Endothelial cell of umbilical vein (primary cell): ENCODE data around the gene P2RY11. TPM values are rescaled to one million over a fixed set of nuclear protein-coding genes. Genes with fewer than 3 reads are reported as not detected.

Experiments used
- BruUV-seq: library from RNA; stranded (reverse); fragments of 400-500 nt; replicated peaks from 2 replicates; lab custom pipeline; 2021; lab: Mats Ljungman, UMichigan
- CTCF ChIA-PET: fragments of 300-600, 350-600 bp; sonication (Branson Sonifier 250); formaldehyde crosslinking; loops from one replicate; lab custom pipeline; 2021; ENCODE audit warnings: antibody characterized with exemption, inconsistent platforms; lab: Charles Lee
- POLR2A ChIA-PET: fragments of 300-600, 350-600 bp; sonication (Branson Sonifier 250); formaldehyde crosslinking; loops from one replicate; lab custom pipeline; 2021; ENCODE audit warnings: antibody characterized with exemption, inconsistent platforms; lab: Charles Lee
- DNase-seq: peaks from one replicate; pipeline ENCODE4 v3.0.0-alpha.2; 2011; ENCODE audit warnings: low read depth, low spot score
- FAIRE-seq: peaks from 2 replicates; lab custom pipeline; 2011; peaks lifted over from hg19 to GRCh38; lab: Jason Lieb, UNC
- H2AFZ ChIP-seq: 2 replicates; pipeline ENCODE4 v1.6.0; 2012; ENCODE audit warnings: low read depth, low read length, control low read depth, inconsistent platforms
- H3K27ac ChIP-seq: 2 replicates; pipeline ENCODE4 v1.5.1; 2011; ENCODE audit warnings: low read depth, mild to moderate bottlenecking, control low read depth, low read length, moderate library complexity; ENCODE audit not compliant: insufficient read depth
- H3K27me3 ChIP-seq, 2 experiments: 2 replicates each; pipeline versions ENCODE4 v1.6.0 to v1.6.1; 2011; ENCODE audit warnings: low read length in 2 of 2, mixed read lengths in 1 of 2; ENCODE audit not compliant: control insufficient read depth in 2 of 2, insufficient read depth in 2 of 2
- H3K36me3 ChIP-seq, 2 experiments: 2 replicates in 1 of 2; 3 replicates in 1 of 2; pipeline ENCODE4 v1.5.1; 2011; ENCODE audit warnings: low read length in 2 of 2, mild to moderate bottlenecking in 1 of 2, moderate library complexity in 1 of 2; ENCODE audit not compliant: control insufficient read depth in 2 of 2, insufficient read depth in 2 of 2; ENCODE audit errors: extremely low read depth in 1 of 2
- H3K4me1 ChIP-seq: 3 replicates; pipeline ENCODE4 v1.5.1; 2011; ENCODE audit warnings: mild to moderate bottlenecking, low read length; ENCODE audit not compliant: control insufficient read depth, insufficient read depth; ENCODE audit errors: extremely low read depth
- H3K4me2 ChIP-seq: 2 replicates; pipeline ENCODE4 v1.6.1; 2011; ENCODE audit warnings: low read length, control low read depth, mixed read lengths; ENCODE audit not compliant: insufficient read depth
- H3K4me3 ChIP-seq, 3 experiments: fragments of 200-600 bp in 1 of 3; sonication (generic), shearing (Covaris generic) in 1 of 3; replicated peaks in 1 of 3; 2 replicates each; pipeline ENCODE4 v1.5.1; 2011 to 2016; ENCODE audit warnings: control low read depth in 3 of 3, low read length in 3 of 3, mild to moderate bottlenecking in 2 of 3, inconsistent platforms in 1 of 3, low read depth in 1 of 3, moderate library complexity in 1 of 3; ENCODE audit not compliant: insufficient read depth in 1 of 3
- H3K79me2 ChIP-seq: 2 replicates; pipeline ENCODE4 v1.6.0; 2012; ENCODE audit warnings: low read length, inconsistent platforms; ENCODE audit not compliant: control insufficient read depth, insufficient read depth
- H3K9ac ChIP-seq: replicated peaks from 2 replicates; pipeline ENCODE3; 2011; ENCODE audit warnings: low read length, control low read depth; ENCODE audit not compliant: insufficient read depth; ENCODE audit errors: extremely low read depth
- H3K9me1 ChIP-seq: replicated peaks from 3 replicates; pipeline ENCODE4 v1.6.0; 2011; ENCODE audit warnings: mild to moderate bottlenecking, low read length; ENCODE audit not compliant: control insufficient read depth, insufficient read depth; ENCODE audit errors: extremely low read depth
- H3K9me3 ChIP-seq: replicated peaks from 2 replicates; pipeline ENCODE4 v1.5.1; 2012; ENCODE audit warnings: low read length, inconsistent platforms; ENCODE audit not compliant: control insufficient read depth, insufficient read depth
- H4K20me1 ChIP-seq: replicated peaks from 2 replicates; pipeline ENCODE3; 2011; ENCODE audit warnings: mild to moderate bottlenecking, low read length; ENCODE audit not compliant: control insufficient read depth, insufficient read depth; ENCODE audit errors: extremely low read depth
- EZH2 ChIP-seq: IDR thresholded peaks from 2 replicates; pipeline ENCODE4 v1.6.1; 2012; ENCODE audit warnings: borderline replicate concordance, low read depth, mild to moderate bottlenecking, moderate library complexity, low read length, inconsistent platforms; ENCODE audit not compliant: severe bottlenecking
- FOS ChIP-seq: IDR thresholded peaks from 2 replicates; pipeline ENCODE4 v1.6.1; 2011; ENCODE audit warnings: mild to moderate bottlenecking, low read length, moderate library complexity, borderline replicate concordance; ENCODE audit not compliant: insufficient read depth
- GATA2 ChIP-seq: IDR thresholded peaks from 2 replicates; pipeline ENCODE4 v1.7.0; 2011; ENCODE audit warnings: low read depth, mild to moderate bottlenecking, moderate library complexity, mixed read lengths, low read length; ENCODE audit not compliant: insufficient read length, insufficient read depth
- JUN ChIP-seq: IDR thresholded peaks from 2 replicates; pipeline ENCODE4 v1.6.1; 2011; ENCODE audit warnings: borderline replicate concordance, low read depth; ENCODE audit not compliant: insufficient read length, insufficient read depth
- MYC ChIP-seq: IDR thresholded peaks from one replicate; pipeline ENCODE4 v1.6.1; 2011; ENCODE audit warnings: mild to moderate bottlenecking, low read depth, low read length
- POLR2A ChIP-seq: IDR thresholded peaks from 2 replicates; pipeline ENCODE4 v1.6.1; 2012; ENCODE audit warnings: low read depth, mild to moderate bottlenecking, control low read depth, low read length
- POLR2AphosphoS5 ChIP-seq: IDR thresholded peaks from 2 replicates; pipeline ENCODE4 v1.6.1; 2012; ENCODE audit warnings: low read depth, mild to moderate bottlenecking, control low read depth, low read length, moderate library complexity; ENCODE audit not compliant: insufficient read depth
- dilution Hi-C: fragments of 300-500 bp; cut with MboI; formaldehyde crosslinking; loops from one replicate; pipeline ENCODE4 v1.15.0; 2019; ENCODE audit warnings: low sequenced_read_pairs; ENCODE audit not compliant: extremely low pct_ligation_motif_present
- intact Hi-C: fragments of 100-400 bp; cut with micrococcal nuclease; formaldehyde crosslinking; loops from one replicate; pipeline ENCODE4 v1.10.0; 2022
- polyA plus RNA-seq, 4 experiments: library from polyadenylated mRNA; depleted of rRNA in 3 of 4; stranded (reverse) in 3 of 4; unstranded in 1 of 4; fragments of >200 nt; gene quantifications; 2 replicates each; pipeline versions ENCODE4 v1.2.1 to v1.2.3, GENCODE V29; 2011 to 2012; ENCODE audit warnings: missing spikeins in 1 of 4
- total RNA-seq: library from RNA; stranded (reverse); gene quantifications from 2 replicates; pipeline ENCODE4 v1.2.3, GENCODE V29; 2021
- TF ChIP-seq, protein P1 (sequence below): IDR thresholded peaks from 2 replicates; pipeline ENCODE4 v1.6.1; 2011; ENCODE audit not compliant: insufficient read depth, insufficient read length
- TF ChIP-seq, protein P2 (sequence below), 2 donors: IDR thresholded peaks; 1 replicate in 1 of 2; 2 replicates in 1 of 2; pipeline ENCODE4 v1.5.1; 2011; ENCODE audit warnings: low read length in 2 of 2, mild to moderate bottlenecking in 2 of 2, moderate library complexity in 2 of 2, control low read depth in 1 of 2, inconsistent platforms in 1 of 2, low read depth in 1 of 2; ENCODE audit not compliant: insufficient read depth in 1 of 2; ENCODE audit errors: extremely low read depth in 1 of 2

Gene P2RY11
- total and polyA plus RNA-seq, 2 donors (not counting 3 experiments of a cell fraction or from before 2014, with no cell fraction given) = 3.6 to 14.6 TPM

DNA sequence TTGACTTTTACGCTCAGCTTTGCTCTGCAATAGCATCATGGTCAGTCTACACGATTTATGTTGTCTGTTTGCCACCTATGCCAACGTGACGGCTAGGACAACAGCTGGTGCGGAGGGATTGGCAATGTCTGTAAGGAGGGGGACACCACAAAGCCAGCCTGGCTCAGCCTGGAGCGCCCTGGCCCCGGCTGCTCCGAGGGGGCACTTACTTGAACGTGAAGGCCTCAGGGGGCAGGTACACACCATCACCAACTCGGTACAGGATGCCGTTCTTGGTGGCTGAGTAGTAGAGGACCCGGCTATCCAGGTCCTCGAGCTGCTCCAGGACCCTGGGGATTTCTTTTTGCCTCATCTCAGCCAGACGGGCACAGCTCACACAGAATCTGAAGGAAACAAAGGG lies 34.6 kb downstream of the P2RY11 start:
- H2AFZ ChIP-seq = no peak overlapping the region
- DNase-seq = no peak
- H3K9me3 ChIP-seq = no peaks in the 10 kb centered on the region
- no peaks in the 10 kb centered on the region for H3K27me3 ChIP-seq
- H3K36me3 ChIP-seq = peaks cover 38 to 54% of the 10 kb centered on the region in 2 experiments
- H3K79me2 ChIP-seq = no peaks in the 10 kb centered on the region
- dilution Hi-C loops (no loop called here), intact Hi-C loops (no loop called here)
- no peaks in the 10 kb centered on the region for H3K9me1 ChIP-seq
- BruUV-seq = no TSS peak
- no peaks in the 10 kb centered on the region for H3K4me1 ChIP-seq
- no peak overlapping the region for H3K27ac ChIP-seq
- CTCF ChIA-PET = no interaction called here
- POLR2A ChIA-PET = no interaction called here
- FAIRE-seq = no peak
- no peak overlapping the region for H3K4me3 ChIP-seq
- no peak overlapping the region for H3K9ac ChIP-seq
- H3K4me2 ChIP-seq = no peak overlapping the region
- H4K20me1 ChIP-seq = no peaks in the 10 kb centered on the region
- TF ChIP-seq JUN = no peak
- TF ChIP-seq EZH2 = no peak
- TF ChIP-seq MYC = no peak

DNA sequence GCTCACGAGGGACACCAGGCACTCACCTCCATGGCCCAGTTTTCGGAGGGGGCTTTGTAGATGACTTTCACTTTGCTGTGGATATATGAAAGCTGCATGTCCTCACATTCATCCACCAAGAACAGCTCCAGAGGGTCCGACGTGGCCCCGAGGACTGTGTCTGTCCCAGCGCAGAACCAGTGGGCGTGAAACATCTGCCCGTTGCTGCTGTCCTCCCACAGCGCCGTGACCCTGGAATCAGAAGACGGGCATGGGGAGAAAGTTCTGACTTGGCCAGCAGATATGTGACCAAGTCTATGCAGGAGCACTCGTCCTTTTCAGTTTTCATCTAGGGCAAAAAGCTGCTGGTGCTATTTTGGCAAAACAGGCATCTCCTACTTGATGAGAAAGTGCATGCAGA lies 37.9 kb downstream of the P2RY11 start:
- TF ChIP-seq MYC (no peak), GATA2 (no peak), POLR2A (no peak), JUN (no peak), FOS (no peak), POLR2AphosphoS5 (no peak), EZH2 (no peak)
- TF ChIP-seq, protein P1, sequence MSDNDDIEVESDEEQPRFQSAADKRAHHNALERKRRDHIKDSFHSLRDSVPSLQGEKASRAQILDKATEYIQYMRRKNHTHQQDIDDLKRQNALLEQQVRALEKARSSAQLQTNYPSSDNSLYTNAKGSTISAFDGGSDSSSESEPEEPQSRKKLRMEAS = no peak
- TF ChIP-seq, protein P2, sequence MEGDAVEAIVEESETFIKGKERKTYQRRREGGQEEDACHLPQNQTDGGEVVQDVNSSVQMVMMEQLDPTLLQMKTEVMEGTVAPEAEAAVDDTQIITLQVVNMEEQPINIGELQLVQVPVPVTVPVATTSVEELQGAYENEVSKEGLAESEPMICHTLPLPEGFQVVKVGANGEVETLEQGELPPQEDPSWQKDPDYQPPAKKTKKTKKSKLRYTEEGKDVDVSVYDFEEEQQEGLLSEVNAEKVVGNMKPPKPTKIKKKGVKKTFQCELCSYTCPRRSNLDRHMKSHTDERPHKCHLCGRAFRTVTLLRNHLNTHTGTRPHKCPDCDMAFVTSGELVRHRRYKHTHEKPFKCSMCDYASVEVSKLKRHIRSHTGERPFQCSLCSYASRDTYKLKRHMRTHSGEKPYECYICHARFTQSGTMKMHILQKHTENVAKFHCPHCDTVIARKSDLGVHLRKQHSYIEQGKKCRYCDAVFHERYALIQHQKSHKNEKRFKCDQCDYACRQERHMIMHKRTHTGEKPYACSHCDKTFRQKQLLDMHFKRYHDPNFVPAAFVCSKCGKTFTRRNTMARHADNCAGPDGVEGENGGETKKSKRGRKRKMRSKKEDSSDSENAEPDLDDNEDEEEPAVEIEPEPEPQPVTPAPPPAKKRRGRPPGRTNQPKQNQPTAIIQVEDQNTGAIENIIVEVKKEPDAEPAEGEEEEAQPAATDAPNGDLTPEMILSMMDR (IDR thresholded peaks at IDR 0.05; ENCODE audit: extremely low read depth in 1 of 2, insufficient read depth in 1 of 2, low read depth in 1 of 2, low read length in 2 of 2) = no peak
- Histone ChIP-seq H3K9me3 (no peaks in the 10 kb centered on the region), H3K4me2 (no peak overlapping the region), H3K4me3 (no peak overlapping the region), H3K9me1 (no peaks in the 10 kb centered on the region), H3K4me1 (no peaks in the 10 kb centered on the region), H3K79me2 (no peaks in the 10 kb centered on the region), H3K36me3 (peaks cover 32 to 47% of the 10 kb centered on the region in 2 experiments), H2AFZ (no peak overlapping the region), H3K27ac (no peak overlapping the region), H4K20me1 (no peaks in the 10 kb centered on the region), H3K9ac (no peak overlapping the region), H3K27me3 (no peaks in the 10 kb centered on the region)
- POLR2A ChIA-PET = no interaction called here
- FAIRE-seq = no peak
- no TSS peak for BruUV-seq
- intact Hi-C loops (no loop called here), dilution Hi-C loops (no loop called here)
- DNase-seq = no peak
- CTCF ChIA-PET = no interaction called here
